NCI-H2081 treated with DMSO at 0.1 percent for 48 hours (cell line): ENCODE measurements around the gene BRD3OS.

ENCODE experiments used
- DNase-seq: peaks from one replicate; lab custom pipeline; 2025; lab: John Stamatoyannopoulos, UW

The BRD3OS gene

DNA sequence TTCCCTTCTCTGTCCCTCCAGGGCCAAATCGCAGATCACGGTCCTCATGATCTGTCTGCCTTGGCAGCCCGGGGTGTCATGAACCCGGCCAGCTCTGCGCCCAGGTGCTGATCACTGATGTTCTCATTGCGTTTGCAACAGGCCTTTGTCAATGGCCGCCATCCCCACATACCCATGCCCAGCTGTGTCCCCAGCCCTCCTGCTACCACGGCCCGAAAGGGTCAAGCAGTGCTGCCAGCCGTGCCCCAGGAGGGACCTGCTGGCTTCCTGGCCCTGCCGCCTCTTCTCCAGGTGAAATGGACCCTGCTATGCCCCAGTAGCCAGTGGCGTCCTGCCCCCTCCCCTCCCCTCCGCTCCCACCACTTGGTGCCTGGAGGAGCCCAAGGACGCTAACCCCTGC lies 20.4 kb upstream of the BRD3OS start:
- no peak for DNase-seq

DNA sequence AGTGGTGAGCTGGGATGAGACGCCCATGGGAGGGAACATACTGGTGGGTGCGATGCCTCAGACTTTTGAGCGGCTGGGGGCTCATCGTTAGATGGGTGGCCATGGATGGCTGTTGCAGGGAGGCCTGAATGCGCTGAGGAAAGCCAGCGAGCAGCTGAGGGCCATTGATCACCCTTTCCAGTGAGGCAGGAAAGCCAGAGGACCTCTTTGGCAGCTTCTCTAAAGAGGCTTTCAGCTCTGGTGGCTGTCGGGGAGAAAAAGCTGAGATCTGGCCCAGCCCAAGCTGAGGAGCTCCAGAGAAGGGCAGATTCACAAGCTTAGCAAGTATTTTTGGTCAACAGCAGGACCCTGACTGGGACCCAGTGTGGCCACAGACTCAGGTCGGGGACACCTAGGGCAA lies 19.9 kb upstream of the BRD3OS start:
- no peak for DNase-seq

DNA sequence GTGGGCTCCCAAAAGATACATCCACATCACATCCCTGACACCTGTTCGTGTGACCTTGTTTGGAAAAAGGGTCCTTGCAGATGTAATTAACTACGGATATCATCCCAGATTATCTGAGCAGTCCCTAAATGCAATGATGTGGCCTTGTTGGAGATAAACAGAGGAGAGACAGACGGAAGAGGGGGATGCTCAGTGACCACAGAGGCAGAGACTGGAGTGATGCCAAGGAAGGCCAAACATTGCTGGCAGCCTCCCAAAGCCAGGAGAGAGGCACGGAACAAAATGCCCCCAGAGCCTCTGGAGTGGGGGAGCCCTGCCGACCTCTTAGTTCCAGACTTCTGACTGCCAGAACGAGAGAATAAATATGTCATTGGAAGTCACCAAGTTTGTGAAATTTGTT lies 18.1 kb upstream of the BRD3OS start:
- no peak for DNase-seq

DNA sequence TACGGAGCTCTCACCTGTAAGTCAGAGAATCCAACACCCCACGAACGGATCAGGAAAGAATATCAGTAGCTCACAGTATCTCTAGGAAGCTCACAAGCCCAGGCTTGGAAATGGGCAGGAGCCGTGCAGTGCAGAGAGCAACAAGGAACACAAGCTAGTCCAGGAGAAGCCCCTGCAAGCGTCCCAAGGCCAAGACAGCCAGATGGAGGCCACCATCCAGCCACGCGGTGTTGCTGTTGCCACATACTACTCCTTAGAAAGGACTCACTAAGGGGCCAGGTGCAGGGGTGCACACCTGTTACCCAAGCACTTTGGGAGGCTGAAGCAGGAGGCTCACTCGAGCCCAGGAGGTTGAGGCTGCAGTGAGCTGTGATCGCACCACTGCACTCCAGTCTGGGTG lies 17.7 kb upstream of the BRD3OS start:
- no peak for DNase-seq

DNA sequence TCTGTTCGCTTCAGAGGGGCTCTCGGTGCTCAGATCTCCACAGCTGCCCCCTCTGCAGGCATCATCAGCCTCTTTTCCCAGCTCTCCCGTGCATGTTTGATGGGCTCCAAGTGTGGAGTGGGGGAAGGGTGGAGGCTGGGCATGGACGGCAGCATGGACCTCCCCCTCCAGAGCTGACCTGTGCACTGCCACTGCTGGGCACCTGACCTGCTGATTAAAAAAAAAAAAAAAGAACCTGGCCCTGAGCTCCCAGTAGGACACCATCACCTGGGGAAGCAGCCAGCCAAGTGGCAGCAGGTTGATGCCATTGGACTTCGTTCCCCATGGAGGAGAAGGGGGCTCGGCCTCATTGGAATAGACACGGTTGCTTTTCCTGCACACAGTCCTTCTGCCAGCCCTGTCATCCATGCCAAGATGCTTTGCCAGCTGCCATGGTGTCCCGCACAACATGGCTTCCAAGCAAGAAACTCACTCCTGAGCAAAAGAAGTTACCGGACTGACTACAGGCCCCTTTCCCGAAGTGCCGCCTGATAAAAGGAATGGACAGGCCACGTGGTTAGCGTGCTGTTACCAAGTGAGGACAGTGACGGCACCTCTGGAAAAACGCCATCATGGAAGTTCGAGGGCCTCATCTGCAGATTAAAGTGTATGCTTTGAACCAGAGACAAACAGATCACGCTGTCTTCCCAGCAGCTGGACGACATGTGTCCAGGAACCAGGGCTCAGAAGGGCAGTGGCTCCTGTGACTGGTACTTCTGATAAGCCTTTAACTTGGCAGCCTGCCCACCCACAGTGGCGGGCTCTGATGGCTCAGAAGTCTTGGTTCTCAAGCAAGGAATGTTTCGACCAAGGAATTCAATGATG lies 14.7 kb upstream of the BRD3OS start:
- DNase-seq: no peak

DNA sequence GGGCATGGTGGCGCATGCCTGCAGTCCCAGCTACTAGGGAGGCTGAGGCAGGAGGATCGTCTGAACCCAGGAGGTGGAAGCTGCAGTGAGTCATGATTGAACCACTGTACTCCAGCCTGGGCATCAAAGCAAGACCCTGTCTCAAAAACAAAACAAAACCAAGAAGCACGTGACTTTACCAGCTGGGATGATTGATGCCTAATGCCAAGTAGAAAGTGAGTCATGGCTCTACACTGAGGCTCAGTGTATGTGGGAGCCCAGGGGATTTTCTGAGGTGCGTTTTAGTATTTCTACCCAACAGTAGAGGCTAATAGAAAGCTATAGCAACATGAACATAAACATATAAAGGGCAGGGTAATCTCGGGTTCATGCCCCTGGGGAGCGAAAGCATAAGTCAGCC lies 13.9 kb upstream of the BRD3OS start:
- no peak for DNase-seq

DNA sequence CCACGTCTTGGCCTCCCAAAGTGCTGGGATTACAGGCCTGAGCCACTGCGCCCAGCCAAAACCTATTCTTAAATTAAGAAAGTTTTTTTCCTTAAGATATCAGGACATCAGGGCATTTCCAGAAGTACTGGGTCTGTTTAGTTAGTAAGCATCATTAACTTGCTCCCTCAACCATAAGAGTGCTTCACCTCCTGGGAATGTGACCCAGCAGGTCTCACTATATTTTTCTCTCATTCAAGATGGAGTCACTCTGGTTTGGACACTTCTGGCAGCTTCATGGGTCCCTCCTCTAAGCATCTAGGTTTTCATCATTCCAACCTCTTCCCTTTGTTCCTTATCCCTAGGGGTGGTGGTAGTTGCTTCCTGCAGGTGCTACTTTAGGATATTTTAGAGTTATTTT lies 10.3 kb upstream of the BRD3OS start:
- no peak for DNase-seq

DNA sequence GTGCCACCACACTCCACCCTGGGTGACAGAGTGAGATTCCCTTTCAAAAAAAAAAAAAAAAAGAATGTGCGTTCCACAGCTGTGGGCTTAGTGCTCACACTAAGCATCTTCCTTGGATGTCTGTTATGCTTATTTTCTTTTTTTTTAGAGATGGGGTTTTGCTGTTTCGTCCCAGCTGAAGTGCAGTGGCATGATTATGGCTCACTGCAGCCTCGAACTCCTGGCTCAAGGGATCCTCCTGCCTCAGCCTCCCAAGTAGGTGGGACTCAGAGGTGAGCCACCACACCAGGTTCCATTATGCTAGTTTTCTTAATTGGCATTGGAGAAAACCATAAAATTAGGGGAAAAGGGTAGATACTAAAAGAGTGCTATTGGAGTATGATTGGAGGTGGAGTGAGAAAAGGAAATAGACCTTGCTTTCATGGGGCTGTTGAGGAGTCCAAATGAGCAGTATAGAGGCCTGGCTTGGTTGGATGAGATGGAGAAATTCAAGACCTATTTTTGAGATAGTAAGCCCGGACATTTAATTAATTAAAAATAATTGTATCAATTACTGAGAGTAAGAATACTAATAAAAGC lies 978 bp upstream of the BRD3OS start:
- no peak for DNase-seq

DNA sequence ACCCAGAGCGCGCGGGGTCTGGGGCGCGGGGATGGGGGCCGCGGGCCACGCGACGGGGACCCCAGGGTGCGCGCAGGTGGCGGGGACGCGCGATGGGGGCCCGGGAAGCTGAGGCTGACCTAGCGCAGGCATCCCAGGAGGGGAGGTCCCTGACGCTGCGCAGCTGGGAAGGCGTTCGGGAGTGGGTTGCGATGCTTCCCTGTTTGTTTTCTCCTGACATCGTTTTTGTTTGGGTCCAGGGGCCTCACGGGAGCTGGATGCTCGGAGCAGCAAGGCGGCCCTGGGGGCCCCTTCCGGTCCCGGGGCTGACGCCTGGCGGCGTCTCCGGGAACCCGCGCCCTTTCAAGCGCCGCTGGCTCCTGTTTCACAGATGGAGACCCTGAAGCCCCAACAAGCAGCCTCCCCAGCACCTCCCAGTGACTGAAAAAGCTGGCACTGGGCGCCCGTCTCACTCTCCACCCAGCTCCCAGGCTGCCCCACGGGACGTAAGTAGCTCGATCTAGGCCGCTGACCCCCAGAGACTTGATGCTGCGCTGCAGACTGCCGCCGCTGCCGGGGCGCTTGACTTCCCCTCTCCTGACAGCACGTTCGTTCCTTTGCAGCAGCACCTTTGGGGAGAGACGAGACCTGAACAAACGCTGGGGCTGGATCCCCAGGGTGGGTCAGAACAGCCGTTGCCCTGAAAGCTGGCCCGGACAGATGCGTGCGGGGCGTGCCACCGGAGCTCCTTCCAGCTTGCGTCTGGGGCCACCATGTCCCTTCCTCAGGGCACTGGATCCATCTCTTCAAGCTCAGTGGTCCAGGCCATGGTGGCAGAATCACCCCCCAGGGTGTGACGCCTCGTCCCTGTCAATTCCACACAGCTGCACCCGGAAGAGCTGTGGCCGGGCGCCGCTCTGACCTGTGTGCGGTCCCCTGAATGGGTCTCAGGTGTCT lies 593 bp downstream of the BRD3OS start:
- no peak for DNase-seq

DNA sequence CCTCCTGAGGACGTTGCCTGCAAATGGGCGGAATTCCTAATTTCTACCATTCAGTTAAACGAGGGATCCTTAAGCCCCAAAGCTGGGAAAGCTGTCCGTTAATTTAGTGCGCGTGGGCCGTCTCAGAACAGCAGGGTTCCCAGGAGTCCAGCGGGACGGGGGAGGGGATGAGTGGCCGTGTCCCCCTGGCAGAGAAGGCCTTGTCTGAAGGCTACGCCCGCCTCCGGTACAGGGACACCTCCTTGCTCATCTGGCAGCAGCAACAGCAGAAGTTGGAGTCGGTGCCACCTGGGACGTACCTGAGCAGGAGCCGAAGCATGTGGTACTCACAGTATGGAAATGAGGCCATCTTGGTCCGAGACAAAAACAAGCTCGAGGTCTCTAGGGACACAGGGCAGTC lies 1.3 kb downstream of the BRD3OS start:
- DNase-seq: no peak

DNA sequence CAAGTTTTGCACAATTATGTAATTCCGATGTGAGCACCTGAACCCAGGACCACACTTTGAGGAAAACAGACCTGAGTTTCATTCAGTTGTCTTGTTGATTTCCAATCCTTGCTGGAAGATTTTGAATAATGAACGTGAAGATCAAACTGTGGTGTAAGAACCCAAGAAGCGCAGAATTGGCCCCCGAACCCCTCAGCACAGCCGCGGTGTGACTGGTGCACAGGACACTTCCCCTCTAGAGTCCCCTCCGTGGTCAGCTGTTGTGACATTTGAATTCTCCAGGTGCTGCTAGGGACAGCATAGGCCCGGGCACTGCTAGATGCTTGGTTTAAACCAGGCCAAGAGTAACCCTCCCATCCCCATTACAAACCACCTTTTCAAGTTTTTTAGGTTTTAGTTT lies 1.7 kb downstream of the BRD3OS start:
- no peak for DNase-seq

DNA sequence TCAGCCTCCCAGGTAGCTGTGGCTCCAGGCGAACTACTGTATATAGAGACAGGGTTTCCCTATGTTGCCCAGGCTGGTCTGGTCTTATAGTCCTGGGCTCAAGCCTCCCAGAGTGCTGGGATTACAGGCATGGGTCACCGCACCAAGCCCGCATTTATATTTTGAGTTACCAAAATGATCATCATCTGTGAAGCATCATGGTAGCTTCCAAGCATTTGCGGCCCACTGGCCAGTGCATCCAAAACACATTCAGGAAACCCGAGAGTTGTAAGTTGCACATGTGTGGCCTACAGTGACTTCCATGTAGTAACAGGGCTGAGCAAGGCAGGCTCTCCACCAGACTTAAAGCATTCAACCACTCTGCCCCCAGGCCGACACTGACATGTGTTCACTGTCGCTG lies 2.3 kb downstream of the BRD3OS start:
- no peak for DNase-seq

DNA sequence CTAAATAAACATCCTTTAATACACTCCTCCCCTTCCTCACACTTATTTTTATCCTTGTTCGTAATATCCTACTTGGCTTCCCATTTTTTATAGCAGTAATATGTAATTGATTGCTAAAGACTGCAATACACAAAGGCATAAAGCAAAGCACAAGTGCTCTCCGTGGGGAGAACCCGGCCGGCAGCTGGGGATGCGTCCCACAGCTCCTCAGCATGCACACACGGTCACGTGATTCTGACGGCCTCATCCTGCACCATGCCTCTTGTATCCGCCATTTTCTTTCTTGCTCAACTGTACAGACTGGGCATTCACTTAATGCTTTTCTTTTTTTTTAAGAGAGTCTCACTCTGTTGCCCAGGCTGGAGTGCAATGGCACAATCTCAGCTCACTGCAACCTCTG lies 2.8 kb downstream of the BRD3OS start:
- no peak for DNase-seq

DNA sequence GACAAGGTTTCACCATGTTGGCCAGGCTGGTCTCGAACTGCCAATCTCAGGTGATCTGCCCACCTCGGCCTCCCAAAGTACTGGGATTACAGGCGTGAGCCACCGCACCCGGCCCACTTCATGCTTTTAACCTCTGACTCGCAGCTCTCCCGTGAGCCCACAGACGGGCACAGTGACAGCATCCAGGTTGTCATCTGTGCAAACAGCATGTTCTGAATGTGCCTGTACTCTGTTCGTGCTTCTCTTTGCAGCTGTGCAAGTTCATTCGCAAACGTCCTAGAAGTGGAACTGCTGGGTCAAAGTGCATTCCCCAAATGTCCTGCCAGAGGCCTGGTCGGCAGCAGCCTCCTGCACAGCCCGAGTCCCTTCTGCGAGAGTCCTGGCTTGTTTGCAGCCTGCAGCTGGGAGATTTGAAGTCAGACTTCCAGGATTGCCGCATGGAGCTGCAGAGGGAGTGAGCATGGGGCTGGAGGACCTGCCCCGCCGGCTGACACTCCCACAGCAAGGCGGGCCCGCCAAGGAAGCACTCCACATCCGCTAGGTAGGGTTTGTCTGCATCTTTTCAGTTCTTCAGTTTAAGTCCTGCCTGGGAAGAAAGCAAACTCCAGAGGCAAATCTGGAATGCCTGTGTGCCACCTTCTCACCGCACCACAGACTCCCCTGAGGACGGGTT lies 3.4 kb downstream of the BRD3OS start:
- DNase-seq: no peak

DNA sequence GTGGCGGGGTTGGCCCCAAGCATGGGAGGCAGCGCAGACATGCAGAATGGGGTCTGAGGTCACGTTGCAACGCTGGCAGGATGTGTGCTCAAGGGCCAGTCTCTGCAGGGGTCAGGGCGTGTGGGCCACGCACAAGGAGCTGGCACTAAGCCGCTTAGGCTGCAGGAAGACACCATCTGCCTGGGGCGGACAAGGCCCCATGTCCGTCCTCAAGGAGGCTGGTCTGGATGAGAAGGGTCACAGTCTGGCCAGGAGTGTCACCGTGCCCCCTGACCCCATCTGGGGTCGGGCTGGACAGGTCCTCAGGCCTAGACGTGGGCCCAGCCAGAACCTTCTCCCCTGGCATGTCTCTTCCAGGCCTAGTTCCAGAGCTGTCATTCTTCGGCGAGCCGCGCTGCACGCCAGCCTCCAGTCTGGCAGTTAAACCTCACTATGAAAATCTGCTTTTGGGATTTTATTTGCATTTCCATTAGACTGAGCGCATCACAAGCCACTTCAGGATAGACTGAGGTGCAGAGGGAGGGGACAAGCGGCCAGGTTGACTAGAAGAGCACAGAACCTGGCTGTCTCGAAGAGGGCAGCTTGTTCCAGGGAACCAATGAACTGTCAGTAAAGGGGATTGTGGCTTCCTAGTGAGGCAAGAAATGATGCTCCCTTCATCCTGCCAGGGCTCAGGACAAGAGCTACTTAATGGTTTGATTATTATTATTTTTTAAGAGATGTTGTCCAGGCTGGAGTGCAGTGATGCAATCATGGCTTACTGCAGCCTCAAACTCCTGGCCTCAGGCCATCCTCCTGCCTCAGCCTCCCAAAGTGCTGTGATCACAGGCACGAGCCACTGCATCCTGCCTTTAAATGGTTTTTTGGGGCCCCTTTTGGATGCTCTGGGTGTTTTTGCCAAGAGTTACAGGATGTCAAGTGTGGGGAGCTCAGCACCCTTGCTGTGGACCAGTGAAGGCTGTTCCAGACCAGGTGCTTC lies 4.3 kb downstream of the BRD3OS start:
- no peak for DNase-seq

DNA sequence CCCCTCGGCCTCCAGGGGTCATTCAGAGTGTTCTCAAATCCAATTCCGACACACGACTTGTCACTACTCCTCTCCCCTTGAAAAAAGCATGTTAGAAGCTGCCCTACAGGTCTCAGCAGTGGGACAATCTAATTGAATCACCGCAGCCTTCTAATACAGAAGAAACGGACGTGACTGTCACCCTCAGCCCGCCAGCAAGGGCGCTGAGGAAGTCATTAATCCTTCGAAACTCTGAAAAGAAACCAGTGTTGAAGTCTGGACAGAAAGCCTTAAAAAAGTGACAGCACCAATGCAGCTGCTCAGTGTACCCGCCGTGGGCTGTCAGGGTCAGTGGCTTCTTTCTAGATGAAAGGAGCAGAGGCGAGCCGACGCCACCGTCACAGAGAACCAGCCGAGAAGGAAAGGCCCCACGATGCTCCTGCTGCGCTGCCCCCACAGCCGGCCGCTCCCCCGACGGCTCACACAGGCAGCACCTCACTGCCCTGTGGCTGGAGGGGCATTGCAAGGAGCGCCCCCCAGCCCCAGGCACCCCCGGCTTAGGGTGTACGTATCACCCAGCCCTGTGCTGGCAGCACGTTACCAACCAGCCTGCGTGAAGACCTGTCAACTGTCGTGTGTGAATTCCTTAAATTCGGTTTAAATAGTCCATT lies 5.7 kb downstream of the BRD3OS start:
- DNase-seq: no peak

DNA sequence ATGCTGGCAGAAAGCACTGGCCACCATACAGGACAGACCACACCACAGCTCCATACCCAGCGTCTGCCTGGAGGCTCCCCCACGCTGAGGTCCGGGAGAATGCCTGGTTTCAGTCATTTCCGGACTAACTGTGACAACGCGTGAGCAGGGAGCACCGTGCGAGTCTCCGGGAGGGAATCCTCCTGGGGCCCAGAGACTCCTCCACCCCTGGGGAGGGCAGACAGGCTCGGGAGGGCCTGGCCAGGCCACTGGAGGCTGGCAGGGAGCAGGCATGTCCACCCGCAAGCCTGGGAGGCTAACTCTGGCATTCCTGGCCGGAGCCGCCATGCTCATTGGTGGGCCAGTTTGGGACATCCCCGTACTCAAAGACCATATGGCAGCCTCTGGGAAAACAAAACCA lies 6.5 kb downstream of the BRD3OS start:
- no peak for DNase-seq

DNA sequence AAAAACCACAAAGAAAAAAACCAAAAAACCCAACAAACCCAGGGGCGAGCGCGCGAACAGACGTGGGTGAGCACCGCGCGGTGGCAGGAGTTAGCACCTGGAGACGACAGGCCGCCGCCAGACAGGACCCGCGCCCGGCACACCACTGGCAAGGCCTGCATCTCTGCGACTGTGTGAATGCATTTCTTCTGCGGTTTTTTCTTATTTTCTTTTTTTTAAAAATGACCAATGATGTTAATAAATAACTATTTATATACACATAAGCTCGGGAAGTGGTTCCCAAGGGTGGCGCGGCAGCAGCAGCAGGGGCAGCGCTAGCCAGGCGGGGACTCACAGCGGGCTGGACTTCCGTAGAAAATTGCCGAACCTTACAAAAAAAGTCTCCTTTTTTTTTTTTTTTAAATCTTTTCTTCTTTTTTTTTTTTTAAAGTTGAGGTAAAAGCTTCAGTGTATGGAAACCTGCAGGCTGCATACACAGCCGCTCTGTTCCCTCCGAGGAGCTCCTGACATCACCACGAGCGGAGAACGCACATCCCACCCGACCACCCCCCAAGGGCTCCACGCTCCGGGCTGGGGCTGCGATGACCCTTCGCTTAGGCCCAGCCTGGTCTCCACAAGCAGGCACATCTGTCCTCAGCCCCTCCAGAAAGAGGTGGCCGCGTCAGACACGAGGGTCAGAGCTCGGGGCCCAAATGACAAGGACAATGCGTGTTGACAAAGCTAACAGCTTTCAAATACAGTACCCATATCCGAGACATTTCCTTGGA lies 7.4 kb downstream of the BRD3OS start:
- DNase-seq: no peak

DNA sequence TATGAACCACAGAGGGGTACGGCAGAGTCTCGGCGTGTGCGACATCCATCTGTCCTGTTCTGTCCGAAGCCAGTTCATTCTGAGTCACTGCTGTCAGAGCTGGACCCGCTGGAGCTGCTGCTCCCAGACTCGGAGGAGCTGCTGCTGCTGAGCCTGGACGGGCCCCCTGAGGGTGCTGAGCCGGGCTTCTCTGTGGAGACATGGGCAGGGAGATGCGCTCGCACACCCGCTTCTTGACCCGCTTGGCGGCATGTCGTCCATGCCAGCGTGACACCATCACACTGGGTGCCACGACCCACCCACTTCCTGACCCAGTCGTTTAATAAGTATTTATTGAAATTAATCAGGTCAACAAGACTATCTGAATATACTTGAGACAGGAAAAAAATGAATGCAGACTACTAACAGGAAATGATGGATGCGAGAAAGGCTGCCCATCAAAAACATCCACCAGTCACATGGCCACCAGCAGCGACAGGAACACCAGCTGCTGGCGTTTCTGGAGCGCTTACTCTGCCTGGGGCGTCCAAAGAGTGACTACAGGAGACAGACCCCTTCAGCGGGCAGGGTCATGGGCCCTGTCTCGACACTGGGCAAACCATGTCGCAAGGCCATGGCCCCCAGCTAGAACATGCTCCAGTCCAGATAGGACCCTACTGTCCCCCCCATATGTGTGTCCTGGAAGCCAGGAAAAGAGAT lies 8.4 kb downstream of the BRD3OS start:
- no peak for DNase-seq
